HCT116 (cell line): ENCODE measurements around the gene FOXP1. TPM values are rescaled to one million over a fixed set of nuclear protein-coding genes. Genes with fewer than 3 reads are reported as not detected.

Source experiments
- ATAC-seq: fragments of 200-7000 bp; cut with Tn5 transposase; 2 replicates; pipeline ENCODE4 v1.9.1; 2020; ENCODE audit warnings: mild to moderate bottlenecking, moderate library complexity
- BruUV-seq: library from RNA; stranded (reverse); fragments of 400-500 nt; replicated peaks from 2 replicates; lab custom pipeline; 2021; lab: Mats Ljungman, UMichigan
- CTCF ChIA-PET: fragments of 300-600 bp; sonication (Branson Sonifier 250); formaldehyde crosslinking; loops from one replicate; lab custom pipeline; 2021; ENCODE audit warnings: antibody characterized with exemption; lab: Charles Lee
- POLR2A ChIA-PET: fragments of 300-600, 350-600 bp; sonication (Branson Sonifier 250); formaldehyde crosslinking; loops from one replicate; lab custom pipeline; 2021; ENCODE audit warnings: antibody characterized with exemption; lab: Charles Lee
- RAD21 ChIA-PET, 2 experiments: fragments of 300-600 bp; sonication (Branson Sonifier 250); formaldehyde crosslinking; loops; one replicate each; lab custom pipeline; 2023; ENCODE audit warnings: low total read pairs in 2 of 2; ENCODE audit not compliant: uncharacterized antibody in 2 of 2, unreplicated experiment in 2 of 2, low non-redundant PET in 1 of 2; lab: Charles Lee
- DNase-seq: peaks from one replicate; pipeline ENCODE4 v3.0.0-alpha.2; 2010; ENCODE audit warnings: low read depth, low spot score
- H2AFZ ChIP-seq: fragments of 200-600 bp; shearing (Covaris generic), sonication (generic); 2 replicates; pipeline ENCODE4 v1.6.1; 2017; ENCODE audit warnings: low read depth, mixed run types, mixed read lengths, antibody characterized with exemption, low read length; ENCODE audit not compliant: poor library complexity, severe bottlenecking
- H3K27ac ChIP-seq: 2 replicates; pipeline ENCODE4 v1.5.1; 2012; ENCODE audit warnings: low read depth, low read length
- H3K27me3 ChIP-seq: fragments of 200-600 bp; sonication (generic); 2 replicates; pipeline ENCODE4 v1.6.1; 2016; ENCODE audit warnings: mixed run types, low read length, mixed read lengths; ENCODE audit not compliant: insufficient read depth
- H3K36me3 ChIP-seq, 2 experiments: fragments of 200-500 bp in 1 of 2; fragments of 200-600 bp in 1 of 2; sonication (Bioruptor generic) in 1 of 2; sonication (generic) in 1 of 2; 2 replicates each; pipeline versions ENCODE4 v1.5.1 to v1.6.1; 2014 to 2016; ENCODE audit warnings: low read length in 2 of 2, inconsistent platforms in 1 of 2, mixed read lengths in 1 of 2, mixed run types in 1 of 2; ENCODE audit not compliant: insufficient read depth in 2 of 2, control insufficient read depth in 1 of 2
- H3K4me1 ChIP-seq, 2 experiments: fragments of 200-600 bp in 1 of 2; sonication (generic) in 1 of 2; 2 replicates each; pipeline versions ENCODE4 v1.5.1 to v1.6.1; 2012 to 2017; ENCODE audit warnings: low read length in 2 of 2, inconsistent platforms in 1 of 2, mild to moderate bottlenecking in 1 of 2, mixed read lengths in 1 of 2, mixed run types in 1 of 2, moderate library complexity in 1 of 2; ENCODE audit not compliant: insufficient read depth in 2 of 2, control insufficient read depth in 1 of 2
- H3K4me2 ChIP-seq: fragments of 200-600 bp; sonication (generic); 2 replicates; pipeline ENCODE4 v1.6.1; 2017; ENCODE audit warnings: mixed run types, low read length, mixed read lengths
- H3K4me3 ChIP-seq, 2 experiments: fragments of 200-600 bp in 1 of 2; sonication (generic) in 1 of 2; replicated peaks in 1 of 2; 2 replicates each; pipeline ENCODE4 v1.5.1; 2011 to 2016; ENCODE audit warnings: low read length in 2 of 2, control low read depth in 1 of 2, low read depth in 1 of 2, mild to moderate bottlenecking in 1 of 2, mixed read lengths in 1 of 2, mixed run types in 1 of 2
- H3K79me2 ChIP-seq: fragments of 200-600 bp; sonication (generic); 2 replicates; pipeline ENCODE4 v1.6.1; 2017; ENCODE audit warnings: mild to moderate bottlenecking, mixed run types, low read length, moderate library complexity, mixed read lengths; ENCODE audit not compliant: insufficient read depth
- H3K9ac ChIP-seq: fragments of 200-600 bp; sonication (generic); 2 replicates; pipeline ENCODE4 v1.6.1; 2016; ENCODE audit warnings: low read length, mixed read lengths
- H3K9me2 ChIP-seq: fragments of 200-600 bp; sonication (generic), shearing (Covaris generic); 2 replicates; pipeline ENCODE4 v1.6.1; 2017; ENCODE audit warnings: mixed run types, mild to moderate bottlenecking, moderate library complexity; ENCODE audit not compliant: insufficient read depth
- H3K9me3 ChIP-seq, 2 experiments: fragments of 200-500 bp in 1 of 2; fragments of 200-600 bp in 1 of 2; sonication (Bioruptor generic) in 1 of 2; sonication (generic) in 1 of 2; 2 replicates each; pipeline ENCODE4 v1.6.1; 2014 to 2017; ENCODE audit warnings: low read length in 2 of 2, mixed read lengths in 2 of 2, inconsistent platforms in 1 of 2, low read depth in 1 of 2, mild to moderate bottlenecking in 1 of 2, mixed run types in 1 of 2, moderate library complexity in 1 of 2; ENCODE audit not compliant: control insufficient read depth in 1 of 2, insufficient read depth in 1 of 2
- H4K20me1 ChIP-seq: fragments of 200-600 bp; sonication (generic), shearing (Covaris generic); 2 replicates; pipeline ENCODE4 v1.6.1; 2017; ENCODE audit warnings: mixed run types, mild to moderate bottlenecking, moderate library complexity; ENCODE audit not compliant: insufficient read depth
- ATF3 ChIP-seq: IDR thresholded peaks from 2 replicates; pipeline ENCODE4 v1.6.1; 2012
- CTCF ChIP-seq, 3 experiments: fragments of 200-600 bp in 1 of 3; sonication (generic) in 1 of 3; IDR thresholded peaks in 2 of 3; conservative IDR thresholded peaks in 1 of 3; 2 replicates each; pipeline ENCODE4 v1.5.1; 2012 to 2017; ENCODE audit warnings: low read depth in 2 of 3, low read length in 2 of 3, antibody characterized with exemption in 1 of 3, borderline replicate concordance in 1 of 3, control low read depth in 1 of 3, mild to moderate bottlenecking in 1 of 3, mixed read lengths in 1 of 3, mixed run types in 1 of 3, moderate library complexity in 1 of 3; ENCODE audit not compliant: insufficient read depth in 1 of 3
- EGR1 ChIP-seq: IDR thresholded peaks from 2 replicates; pipeline ENCODE4 v1.6.1; 2012; ENCODE audit warnings: low read depth
- EZH2phosphoT487 ChIP-seq: fragments of 200-600 bp; IDR thresholded peaks from 2 replicates; pipeline ENCODE4 v1.6.1; 2018; ENCODE audit warnings: antibody characterized with exemption, borderline replicate concordance
- FOSL1 ChIP-seq: IDR thresholded peaks from 2 replicates; pipeline ENCODE4 v1.6.1; 2012; ENCODE audit warnings: low read depth
- JUND ChIP-seq: IDR thresholded peaks from 2 replicates; pipeline ENCODE4 v1.6.1; 2012
- POLR2A ChIP-seq: IDR thresholded peaks from 2 replicates; pipeline ENCODE4 v1.7.0; 2011; ENCODE audit warnings: borderline replicate concordance; ENCODE audit not compliant: insufficient read depth, insufficient read length; ENCODE audit errors: extremely low read depth
- RAD21 ChIP-seq: IDR thresholded peaks from 2 replicates; pipeline ENCODE4 v1.6.1; 2012; ENCODE audit warnings: low read depth, mild to moderate bottlenecking
- SIN3A ChIP-seq: IDR thresholded peaks from 2 replicates; pipeline ENCODE4 v1.6.1; 2012; ENCODE audit warnings: low read depth
- SRF ChIP-seq: IDR thresholded peaks from 2 replicates; pipeline ENCODE4 v1.6.1; 2012; ENCODE audit warnings: low read depth
- TCF7L2 ChIP-seq: IDR thresholded peaks from 2 replicates; pipeline ENCODE4 v1.7.0; 2011; ENCODE audit warnings: borderline replicate concordance, inconsistent platforms; ENCODE audit not compliant: insufficient read depth, insufficient read length; ENCODE audit errors: extremely low read depth
- YY1 ChIP-seq: IDR thresholded peaks from 2 replicates; pipeline ENCODE4 v1.6.1; 2011; ENCODE audit warnings: low read length, low read depth, moderate library complexity, mild to moderate bottlenecking; ENCODE audit not compliant: insufficient replicate concordance; ENCODE audit errors: extremely low read depth
- ZBTB33 ChIP-seq: IDR thresholded peaks from 2 replicates; pipeline ENCODE4 v1.6.1; 2011; ENCODE audit warnings: mild to moderate bottlenecking, low read length, moderate library complexity; ENCODE audit not compliant: insufficient replicate concordance; ENCODE audit errors: extremely low read depth
- intact Hi-C: fragments of 100-400 bp; cut with micrococcal nuclease; formaldehyde crosslinking; loops from 2 replicates; pipeline ENCODE4 v1.10.0; 2022
- total RNA-seq: library from RNA; stranded (reverse); gene quantifications from one replicate; pipeline ENCODE4 v1.2.1, GENCODE V29; 2021; ENCODE audit not compliant: unreplicated experiment

Gene FOXP1
- total RNA-seq, 1 experiment from 2014 or later = 11.4 TPM

- Histone ChIP-seq H3K4me2 (no peak overlapping the region), H3K27me3 (no peaks in the 10 kb centered on the region), H3K9me2 (no peaks in the 10 kb centered on the region), H3K4me1 (no peaks in the 10 kb centered on the region), H3K79me2 (no peaks in the 10 kb centered on the region), H3K36me3 (no peaks in the 10 kb centered on the region), H4K20me1 (no peaks in the 10 kb centered on the region), H2AFZ (no peak overlapping the region), H3K9me3 (no peaks in the 10 kb centered on the region), H3K4me3 (no peak overlapping the region), H3K9ac (no peak overlapping the region), H3K27ac (no peak overlapping the region)
- no peak for DNase-seq
- intact Hi-C loops = no loop called here
- ChIA-PET RAD21 (no interaction called here), CTCF (no interaction called here), POLR2A (no interaction called here)
- TF ChIP-seq CTCF (IDR thresholded peaks at IDR 0.05 in 2 of 3, conservative IDR thresholded peaks at IDR 0.05 in 1 of 3; ENCODE audit: borderline replicate concordance in 1 of 3, insufficient read depth in 1 of 3, low read depth in 2 of 3, low read length in 2 of 3) (no peak), ATF3 (no peak), JUND (no peak), YY1 (no peak), ZBTB33 (no peak), POLR2A (no peak), SIN3A (no peak), EGR1 (no peak), SRF (no peak), EZH2phosphoT487 (no peak), RAD21 (no peak), FOSL1 (no peak), TCF7L2 (no peak)
- no peak for ATAC-seq
- no TSS peak for BruUV-seq
Observed at GRCh38 chr3:71285086-71285485, 298.4 kb downstream of the FOXP1 start.
